ENCODE measurements around the gene PDZRN3. TPM values are rescaled to one million over a fixed set of nuclear protein-coding genes. Genes with fewer than 3 reads are reported as not detected.

Gene PDZRN3
- total and polyA plus RNA-seq, 11 donors = 30.2 to 163 (median 76.7) TPM

DNA sequence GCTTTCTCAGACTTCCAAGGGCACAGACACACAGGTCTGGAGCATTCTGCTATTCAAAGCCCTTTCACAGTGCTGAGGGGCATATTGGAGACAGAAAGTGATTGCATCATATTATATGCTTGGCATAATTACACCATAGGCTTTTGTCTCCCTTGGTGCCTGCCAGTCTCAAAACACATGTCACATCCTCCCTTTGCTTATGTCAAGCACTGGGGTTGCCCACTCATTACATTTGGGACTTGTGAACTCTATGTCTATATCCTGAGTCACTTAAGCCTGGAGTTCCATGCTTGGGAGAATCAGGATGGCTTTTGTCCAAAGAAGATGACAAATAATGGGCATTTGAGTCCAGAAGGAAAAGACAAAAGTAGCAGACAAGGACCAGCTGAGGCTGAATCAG, 12.3 kb upstream of the PDZRN3 start:
- Histone ChIP-seq H3K4me3 (no peak overlapping the region), H3K36me3 (no peaks in the 10 kb centered on the region), H3K4me1 (no peaks in the 10 kb centered on the region), H3K9me3 (no peaks in the 10 kb centered on the region), H3K27me3 (no peaks in the 10 kb centered on the region), H3K27ac (no peak overlapping the region)
- ATAC-seq (no peak), DNase-seq (no peak)
- intact Hi-C loops (cut with DNase I) = no loop called here
- TF ChIP-seq, protein P1, sequence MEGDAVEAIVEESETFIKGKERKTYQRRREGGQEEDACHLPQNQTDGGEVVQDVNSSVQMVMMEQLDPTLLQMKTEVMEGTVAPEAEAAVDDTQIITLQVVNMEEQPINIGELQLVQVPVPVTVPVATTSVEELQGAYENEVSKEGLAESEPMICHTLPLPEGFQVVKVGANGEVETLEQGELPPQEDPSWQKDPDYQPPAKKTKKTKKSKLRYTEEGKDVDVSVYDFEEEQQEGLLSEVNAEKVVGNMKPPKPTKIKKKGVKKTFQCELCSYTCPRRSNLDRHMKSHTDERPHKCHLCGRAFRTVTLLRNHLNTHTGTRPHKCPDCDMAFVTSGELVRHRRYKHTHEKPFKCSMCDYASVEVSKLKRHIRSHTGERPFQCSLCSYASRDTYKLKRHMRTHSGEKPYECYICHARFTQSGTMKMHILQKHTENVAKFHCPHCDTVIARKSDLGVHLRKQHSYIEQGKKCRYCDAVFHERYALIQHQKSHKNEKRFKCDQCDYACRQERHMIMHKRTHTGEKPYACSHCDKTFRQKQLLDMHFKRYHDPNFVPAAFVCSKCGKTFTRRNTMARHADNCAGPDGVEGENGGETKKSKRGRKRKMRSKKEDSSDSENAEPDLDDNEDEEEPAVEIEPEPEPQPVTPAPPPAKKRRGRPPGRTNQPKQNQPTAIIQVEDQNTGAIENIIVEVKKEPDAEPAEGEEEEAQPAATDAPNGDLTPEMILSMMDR (IDR thresholded peaks at IDR 0.05) = no peak
- TF ChIP-seq POLR2A (IDR thresholded peaks at IDR 0.05) = no peak

DNA sequence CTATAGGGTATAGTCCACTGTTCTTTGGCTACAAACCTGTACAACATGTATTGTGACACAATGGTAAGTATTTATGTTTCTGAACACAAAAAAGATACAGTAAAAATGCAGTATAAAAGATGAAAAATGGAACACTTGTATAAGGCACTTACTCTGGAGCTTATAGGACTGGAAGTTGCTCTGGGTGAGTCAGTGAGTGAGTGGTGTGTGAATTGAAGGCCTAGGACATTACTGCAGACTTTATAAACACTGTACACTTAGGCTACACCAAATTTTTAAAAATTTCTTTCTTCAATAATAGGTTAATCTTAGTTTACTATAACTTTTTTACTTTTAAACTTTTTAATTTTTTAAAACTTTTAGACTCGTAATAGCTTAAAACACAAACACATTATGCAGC, 10.5 kb upstream of the PDZRN3 start:
- intact Hi-C loops (cut with DNase I) = no loop called here
- no peak for DNase-seq
- ATAC-seq = no peak

GRCh38 chr3:73633916-73634344, 9.2 kb upstream of the PDZRN3 start:
- intact Hi-C loops (cut with DNase I) = no loop called here
- Histone ChIP-seq H3K9me3 (no peaks in the 10 kb centered on the region), H3K27ac (no peak overlapping the region), H3K27me3 (no peaks in the 10 kb centered on the region), H3K4me3 (no peak overlapping the region), H3K36me3 (no peaks in the 10 kb centered on the region), H3K4me1 (peaks cover 0 to 4% (median 0%) of the 10 kb centered on the region in 12 donors)
- no peak for ATAC-seq
- 84 to 86% (median 84%) methylated on average over 3 of the region's 3 CpGs for WGBS, 4 donors
- TF ChIP-seq POLR2A (IDR thresholded peaks at IDR 0.05) = no peak
- TF ChIP-seq, protein P1 (IDR thresholded peaks at IDR 0.05) = no peak
- DNase-seq = no peak

More for the DNA sequence above, 10.5 kb upstream of the PDZRN3 start:
- Histone ChIP-seq H3K27me3 (no peaks in the 10 kb centered on the region), H3K9me3 (no peaks in the 10 kb centered on the region), H3K27ac (no peak overlapping the region), H3K4me1 (no peaks in the 10 kb centered on the region), H3K4me3 (no peak overlapping the region), H3K36me3 (no peaks in the 10 kb centered on the region)
- WGBS, 4 donors = 0 to 90% (median 25%) methylated on average over 1 of the region's 1 CpG
- TF ChIP-seq, protein P1 (IDR thresholded peaks at IDR 0.05) = no peak
- no peak for TF ChIP-seq POLR2A (IDR thresholded peaks at IDR 0.05)

DNA sequence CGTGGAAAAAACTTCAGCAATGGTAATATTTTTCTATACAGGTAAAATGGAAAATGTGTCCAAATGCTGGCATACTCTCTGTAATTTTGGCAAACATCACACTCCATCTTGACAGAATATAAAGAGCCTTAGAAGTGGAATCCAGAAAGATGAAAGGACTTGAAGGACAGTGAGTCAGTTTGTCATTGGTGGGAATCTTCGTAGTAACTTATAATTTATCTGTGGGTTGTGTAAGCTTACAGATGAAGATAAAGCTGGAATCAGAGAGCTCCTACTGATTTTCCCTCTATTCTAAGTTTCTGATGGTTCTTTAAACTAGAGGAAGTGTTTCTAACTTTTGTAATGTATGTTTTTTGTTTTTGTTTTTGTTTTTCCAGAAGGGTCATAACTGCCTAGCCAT, 8.7 kb upstream of the PDZRN3 start:
- no peak for TF ChIP-seq POLR2A (IDR thresholded peaks at IDR 0.05)
- TF ChIP-seq, protein P1 (IDR thresholded peaks at IDR 0.05) = no peak
- H3K27me3 ChIP-seq = no peaks in the 10 kb centered on the region
- peaks cover 0 to 4% (median 0%) of the 10 kb centered on the region in 12 donors for H3K4me1 ChIP-seq
- H3K36me3 ChIP-seq = no peaks in the 10 kb centered on the region
- H3K9me3 ChIP-seq = no peaks in the 10 kb centered on the region
- H3K4me3 ChIP-seq = no peak overlapping the region
- intact Hi-C loops (cut with DNase I) = no loop called here
- H3K27ac ChIP-seq = peak overlapping the region in 1 of 12 donors; percentile 23
- 67 to 87% (median 81%) methylated on average over 2 of the region's 2 CpGs for WGBS, 4 donors
- no peak for ATAC-seq
- DNase-seq = no peak

Data from heart left ventricle (tissue), 16 donors.